Mucosa of rectum (tissue), 2 donors: ENCODE measurements around the gene PIM2.

ENCODE experiments used
- H3K27ac ChIP-seq, 2 donors: one replicate each; pipeline ENCODE4 v1.7.0; 2013; ENCODE audit warnings: inconsistent platforms in 2 of 2, low read depth in 2 of 2, low read length in 2 of 2
- H3K27me3 ChIP-seq, 2 donors: one replicate each; pipeline ENCODE4 v1.7.0; 2013; ENCODE audit warnings: low read length in 2 of 2; ENCODE audit not compliant: control insufficient read depth in 2 of 2, insufficient read depth in 2 of 2
- H3K36me3 ChIP-seq, 2 donors: one replicate each; pipeline ENCODE4 v1.7.0; 2013; ENCODE audit warnings: low read length in 2 of 2; ENCODE audit not compliant: control insufficient read depth in 2 of 2, insufficient read depth in 2 of 2
- H3K4me1 ChIP-seq, 2 donors: one replicate each; pipeline ENCODE4 v1.7.0; 2013; ENCODE audit warnings: low read length in 2 of 2, mild to moderate bottlenecking in 1 of 2; ENCODE audit not compliant: control insufficient read depth in 2 of 2, insufficient read depth in 2 of 2
- H3K4me3 ChIP-seq, 2 donors: one replicate each; pipeline ENCODE4 v1.7.0; 2013; ENCODE audit warnings: low read length in 2 of 2
- H3K9ac ChIP-seq, 2 donors: one replicate each; pipeline ENCODE4 v1.7.0; 2013; ENCODE audit warnings: low read length in 2 of 2, low read depth in 1 of 2, mild to moderate bottlenecking in 1 of 2
- H3K9me3 ChIP-seq, 2 donors: one replicate each; pipeline ENCODE4 v1.7.0; 2013; ENCODE audit warnings: low read length in 2 of 2; ENCODE audit not compliant: control insufficient read depth in 2 of 2
- donor health status: healthy.
- donor health status: Normal muscosa, but diverticular disease.

PIM2 gene

GRCh38 chrX:48897625-48898306, 21.1 kb downstream of the PIM2 start, which contains the start of the genes PQBP1 and TIMM17B:
PQBP1 (plus strand) TSS chrX:48897930; CDS start chrX:48898510, 580 bp downstream.
TIMM17B (minus strand) TSS chrX:48897768; CDS start chrX:48897749, 19 bp downstream.
- peaks cover 8 to 11% of the 10 kb centered on the region in 2 donors for H3K4me1 ChIP-seq
- peak within 1 kb of the TSS; percentile 98 for H3K27ac ChIP-seq
- H3K9ac ChIP-seq, result peak within 1 kb of the TSS; percentile 85 to 86
- no peaks in the 10 kb centered on the region for H3K9me3 ChIP-seq
- peak within 1 kb of the TSS; percentile 84 to 89 for H3K4me3 ChIP-seq
- peaks cover 16 to 17% of the 10 kb centered on the region in 2 donors for H3K36me3 ChIP-seq
- H3K27me3 ChIP-seq, result no peaks in the 10 kb centered on the region

- Histone ChIP-seq H3K4me1 (peaks cover 8 to 11% of the 10 kb centered on the region in 2 donors), H3K9ac (peak overlapping the region; percentile 85 to 86), H3K9me3 (no peaks in the 10 kb centered on the region), H3K36me3 (peaks cover 11 to 13% of the 10 kb centered on the region in 2 donors), H3K4me3 (peak overlapping the region; percentile 84 to 89), H3K27ac (peak overlapping the region; percentile 98), H3K27me3 (no peaks in the 10 kb centered on the region)
Measured at GRCh38 chrX:48897157-48897624, 21.6 kb downstream of the PIM2 start.

GRCh38 chrX:48896611-48897011, 22.2 kb downstream of the PIM2 start:
- H3K4me3 ChIP-seq, result peak overlapping the region; percentile 84 to 89
- H3K36me3 ChIP-seq, result peaks cover 6 to 8% of the 10 kb centered on the region in 2 donors
- H3K4me1 ChIP-seq, result peaks cover 13 to 16% of the 10 kb centered on the region in 2 donors
- no peaks in the 10 kb centered on the region for H3K9me3 ChIP-seq
- peak overlapping the region; percentile 85 to 86 for H3K9ac ChIP-seq
- no peaks in the 10 kb centered on the region for H3K27me3 ChIP-seq
- H3K27ac ChIP-seq, result peak overlapping the region; percentile 98

- peaks cover 16 to 20% of the 10 kb centered on the region in 2 donors for H3K4me1 ChIP-seq
- H3K36me3 ChIP-seq, result peaks cover 3% of the 10 kb centered on the region in 2 donors
- H3K4me3 ChIP-seq, result no peak overlapping the region
- no peaks in the 10 kb centered on the region for H3K27me3 ChIP-seq
- H3K27ac ChIP-seq, result no peak overlapping the region
- no peaks in the 10 kb centered on the region for H3K9me3 ChIP-seq
- H3K9ac ChIP-seq, result no peak overlapping the region
Measured at GRCh38 chrX:48894891-48895290, 23.9 kb downstream of the PIM2 start.

- no peak overlapping the region for H3K4me3 ChIP-seq
- peaks cover 0 to 3% of the 10 kb centered on the region in 2 donors for H3K36me3 ChIP-seq
- H3K27ac ChIP-seq, result no peak overlapping the region
- no peaks in the 10 kb centered on the region for H3K9me3 ChIP-seq
- H3K9ac ChIP-seq, result no peak overlapping the region
- peaks cover 16% of the 10 kb centered on the region in 2 donors for H3K4me1 ChIP-seq
- H3K27me3 ChIP-seq, result no peaks in the 10 kb centered on the region
Measured at GRCh38 chrX:48893556-48894348, 25.1 kb downstream of the PIM2 start.

- Histone ChIP-seq H3K27me3 (no peaks in the 10 kb centered on the region), H3K9ac (no peak overlapping the region), H3K9me3 (no peaks in the 10 kb centered on the region), H3K27ac (no peak overlapping the region), H3K36me3 (peaks cover 0 to 3% of the 10 kb centered on the region in 2 donors), H3K4me3 (no peak overlapping the region), H3K4me1 (peaks cover 12 to 16% of the 10 kb centered on the region in 2 donors)
Measured at GRCh38 chrX:48892896-48893295, 25.9 kb downstream of the PIM2 start.

GRCh38 chrX:48891402-48892288, 27.2 kb downstream of the PIM2 start:
- peaks cover 0 to 3% of the 10 kb centered on the region in 2 donors for H3K36me3 ChIP-seq
- peak overlapping the region; percentile 61 to 63 for H3K27ac ChIP-seq
- no peaks in the 10 kb centered on the region for H3K27me3 ChIP-seq
- peak overlapping the region; percentile 62 to 65 for H3K4me3 ChIP-seq
- H3K9me3 ChIP-seq, result no peaks in the 10 kb centered on the region
- H3K9ac ChIP-seq, result peak overlapping the region in 1 of 2 donors; percentile 8
- H3K4me1 ChIP-seq, result peaks cover 10 to 13% of the 10 kb centered on the region in 2 donors

- peaks cover 0 to 3% of the 10 kb centered on the region in 2 donors for H3K36me3 ChIP-seq
- H3K27ac ChIP-seq, result peak overlapping the region; percentile 61 to 63
- H3K4me3 ChIP-seq, result peak overlapping the region; percentile 62 to 65
- peaks cover 8% of the 10 kb centered on the region in 2 donors for H3K4me1 ChIP-seq
- H3K27me3 ChIP-seq, result no peaks in the 10 kb centered on the region
- peak overlapping the region; percentile 41 to 62 for H3K9ac ChIP-seq
- H3K9me3 ChIP-seq, result no peaks in the 10 kb centered on the region
Measured at GRCh38 chrX:48890934-48891401, 27.9 kb downstream of the PIM2 start.

GRCh38 chrX:48890296-48890925, 28.4 kb downstream of the PIM2 start:
- Histone ChIP-seq H3K36me3 (peaks cover 0 to 3% of the 10 kb centered on the region in 2 donors), H3K9ac (peak overlapping the region; percentile 41 to 62), H3K27me3 (no peaks in the 10 kb centered on the region), H3K9me3 (no peaks in the 10 kb centered on the region), H3K27ac (peak overlapping the region; percentile 61 to 63), H3K4me3 (peak overlapping the region; percentile 62 to 65), H3K4me1 (peaks cover 8% of the 10 kb centered on the region in 2 donors)
